ENCODE data around the gene SLC35F1.
A peak's percentile ranks its signal among the peaks of the same experiment; 100 is the strongest.

SLC35F1 gene

DNA sequence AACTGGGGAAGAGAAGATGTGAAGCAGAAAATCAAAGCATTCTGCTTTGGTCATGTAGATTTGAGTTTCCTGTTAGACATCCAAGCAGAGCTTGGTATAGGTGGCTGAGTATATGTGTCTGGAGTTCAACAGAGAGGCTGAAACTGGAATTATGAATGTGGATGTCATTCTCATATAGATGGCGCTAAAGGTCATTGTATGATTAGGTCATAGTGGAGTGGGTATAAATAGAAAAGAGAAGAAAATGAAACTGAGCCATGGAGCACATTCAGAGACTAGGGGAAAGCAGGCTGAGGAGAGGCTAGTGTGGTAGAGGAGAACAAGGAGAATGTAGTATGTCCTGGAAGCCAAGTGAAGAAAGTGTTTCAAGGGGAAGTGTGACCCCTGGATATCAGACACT is 345.4 kb downstream of the SLC35F1 start:
- TF ChIP-seq HDGF (IDR thresholded peaks at IDR 0.05; ENCODE audit: borderline replicate concordance) (no peak), ARNT (IDR thresholded peaks at IDR 0.05) (no peak), SP1 (IDR thresholded peaks at IDR 0.05) (no peak), FOXM1 (IDR thresholded peaks at IDR 0.05; ENCODE audit: borderline replicate concordance) (no peak), LEF1 (IDR thresholded peaks at IDR 0.05; ENCODE audit: borderline replicate concordance) (no peak), FOXA1 (IDR thresholded peaks at IDR 0.05) (no peak), BHLHE40 (IDR thresholded peaks at IDR 0.05; ENCODE audit: borderline replicate concordance) (no peak), L3MBTL2 (conservative IDR thresholded peaks at IDR 0.05) (no peak), SUZ12 (IDR thresholded peaks at IDR 0.05) (no peak)
- TF ChIP-seq, protein P1, sequence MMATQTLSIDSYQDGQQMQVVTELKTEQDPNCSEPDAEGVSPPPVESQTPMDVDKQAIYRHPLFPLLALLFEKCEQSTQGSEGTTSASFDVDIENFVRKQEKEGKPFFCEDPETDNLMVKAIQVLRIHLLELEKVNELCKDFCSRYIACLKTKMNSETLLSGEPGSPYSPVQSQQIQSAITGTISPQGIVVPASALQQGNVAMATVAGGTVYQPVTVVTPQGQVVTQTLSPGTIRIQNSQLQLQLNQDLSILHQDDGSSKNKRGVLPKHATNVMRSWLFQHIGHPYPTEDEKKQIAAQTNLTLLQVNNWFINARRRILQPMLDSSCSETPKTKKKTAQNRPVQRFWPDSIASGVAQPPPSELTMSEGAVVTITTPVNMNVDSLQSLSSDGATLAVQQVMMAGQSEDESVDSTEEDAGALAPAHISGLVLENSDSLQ (IDR thresholded peaks at IDR 0.05) = no peak
- POLR2A ChIA-PET = no interaction called here
- CTCF ChIA-PET = no interaction called here
- DNase-seq (ENCODE audit: extremely low spot score) = no peak

DNA sequence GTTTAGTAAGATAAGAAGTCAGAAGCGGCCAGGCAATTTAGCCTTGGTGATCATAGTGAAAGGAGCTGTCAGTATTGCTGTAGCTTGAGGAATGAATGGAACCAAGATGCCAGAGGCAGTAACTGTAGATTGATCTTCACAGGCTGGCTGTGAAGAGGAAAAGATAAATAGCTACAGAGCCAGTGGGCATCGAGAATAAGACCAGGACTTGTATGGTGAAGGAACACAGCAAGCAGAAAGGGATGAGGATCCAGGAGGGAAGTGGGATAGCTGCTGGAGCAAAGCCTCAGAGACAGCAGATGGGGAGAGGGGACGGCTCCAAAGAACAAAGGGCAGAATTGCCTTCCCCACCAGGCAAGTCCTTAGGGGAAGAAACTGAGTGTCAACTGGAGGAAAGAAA is 346.7 kb downstream of the SLC35F1 start:
- POLR2A ChIA-PET = no interaction called here
- no peak for DNase-seq (ENCODE audit: extremely low spot score)
- TF ChIP-seq ARNT (IDR thresholded peaks at IDR 0.05) = no peak
- no peak for TF ChIP-seq FOXA1 (IDR thresholded peaks at IDR 0.05)
- no peak for TF ChIP-seq HDGF (IDR thresholded peaks at IDR 0.05; ENCODE audit: borderline replicate concordance)
- CTCF ChIA-PET = no interaction called here

GRCh38 chr6:118260833-118261232 is 353.8 kb downstream of the SLC35F1 start:
- CTCF ChIA-PET = no interaction called here
- TF ChIP-seq SP1 (IDR thresholded peaks at IDR 0.05) (no peak), ARNT (IDR thresholded peaks at IDR 0.05) (no peak), FOXA1 (IDR thresholded peaks at IDR 0.05) (no peak), SUZ12 (IDR thresholded peaks at IDR 0.05) (no peak), ZNF384 (IDR thresholded peaks at IDR 0.05) (no peak), FOXM1 (IDR thresholded peaks at IDR 0.05; ENCODE audit: borderline replicate concordance) (no peak), HDGF (IDR thresholded peaks at IDR 0.05; ENCODE audit: borderline replicate concordance) (no peak), NFRKB (IDR thresholded peaks at IDR 0.05) (no peak), FOXK2 (IDR thresholded peaks at IDR 0.05) (no peak), LEF1 (IDR thresholded peaks at IDR 0.05; ENCODE audit: borderline replicate concordance) (no peak), BHLHE40 (IDR thresholded peaks at IDR 0.05; ENCODE audit: borderline replicate concordance) (no peak), ELF4 (IDR thresholded peaks at IDR 0.05) (no peak), CTBP1 (IDR thresholded peaks at IDR 0.05; ENCODE audit: borderline replicate concordance) (no peak), TARDBP (IDR thresholded peaks at IDR 0.05) (no peak)
- TF ChIP-seq, protein P1 (IDR thresholded peaks at IDR 0.05) = no peak
- no peak for DNase-seq (ENCODE audit: extremely low spot score)
- POLR2A ChIA-PET = no interaction called here

DNA sequence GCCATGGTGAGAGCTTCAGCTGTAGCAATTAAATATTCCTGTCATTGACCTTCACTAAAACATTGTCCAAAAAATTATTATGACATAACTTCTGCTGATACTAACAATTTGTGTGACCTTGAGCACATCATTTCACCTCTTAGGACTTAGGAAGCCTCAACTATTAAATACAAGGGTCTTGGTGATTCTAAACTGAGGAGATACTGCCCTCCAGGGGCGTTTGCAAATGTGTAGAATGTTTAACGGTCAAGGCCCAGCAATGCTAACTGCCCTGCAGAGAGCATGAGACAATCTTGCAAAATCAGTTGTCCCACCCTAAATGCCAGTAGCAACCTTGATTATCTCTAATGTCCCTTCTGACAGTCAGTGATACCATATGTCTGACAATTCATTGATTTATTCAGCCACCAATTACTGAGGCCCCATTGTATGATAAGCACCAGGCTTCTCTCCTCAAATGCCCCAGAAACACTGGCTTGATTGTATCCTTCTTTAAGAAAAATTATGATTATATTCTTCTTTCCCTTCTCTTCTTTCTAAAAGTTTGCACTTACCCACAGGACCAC is 356.9 kb downstream of the SLC35F1 start:
- ChIA-PET POLR2A (no interaction called here), CTCF (interaction anchor here (0.6 to 0.9 kb wide), 2 partner anchors 145 to 423 kb away, joined by 3 to 5 read pairs; no protein-coding TSS in a partner anchor)
- TF ChIP-seq NFRKB (IDR thresholded peaks at IDR 0.05) (no peak), FOXM1 (IDR thresholded peaks at IDR 0.05; ENCODE audit: borderline replicate concordance) (no peak), FOXA1 (IDR thresholded peaks at IDR 0.05) (no peak), CTBP1 (IDR thresholded peaks at IDR 0.05; ENCODE audit: borderline replicate concordance) (no peak)
- TF ChIP-seq, protein P1 (IDR thresholded peaks at IDR 0.05) = no peak
- peak; percentile 34 for DNase-seq (ENCODE audit: extremely low spot score)

GRCh38 chr6:118269659-118270058 is 362.6 kb downstream of the SLC35F1 start:
- DNase-seq (ENCODE audit: extremely low spot score) = no peak
- ChIA-PET POLR2A (no interaction called here), CTCF (no interaction called here)
- no peak for TF ChIP-seq SP1 (IDR thresholded peaks at IDR 0.05)
- TF ChIP-seq LEF1 (IDR thresholded peaks at IDR 0.05; ENCODE audit: borderline replicate concordance) = no peak
- TF ChIP-seq HDGF (IDR thresholded peaks at IDR 0.05; ENCODE audit: borderline replicate concordance) = no peak
- no peak for TF ChIP-seq ZNF384 (IDR thresholded peaks at IDR 0.05)
- no peak for TF ChIP-seq L3MBTL2 (conservative IDR thresholded peaks at IDR 0.05)
- TF ChIP-seq SUZ12 (IDR thresholded peaks at IDR 0.05) = no peak
- no peak for TF ChIP-seq CTBP1 (IDR thresholded peaks at IDR 0.05; ENCODE audit: borderline replicate concordance)
- TF ChIP-seq, protein P1 (IDR thresholded peaks at IDR 0.05) = no peak
- TF ChIP-seq TARDBP (IDR thresholded peaks at IDR 0.05) = no peak
- TF ChIP-seq ARNT (IDR thresholded peaks at IDR 0.05) = no peak
- TF ChIP-seq FOXK2 (IDR thresholded peaks at IDR 0.05) = no peak
- TF ChIP-seq FOXA1 (IDR thresholded peaks at IDR 0.05) = no peak
- TF ChIP-seq NFRKB (IDR thresholded peaks at IDR 0.05) = no peak
- TF ChIP-seq FOXM1 (IDR thresholded peaks at IDR 0.05; ENCODE audit: borderline replicate concordance) = no peak
- no peak for TF ChIP-seq ELF4 (IDR thresholded peaks at IDR 0.05)
- no peak for TF ChIP-seq BHLHE40 (IDR thresholded peaks at IDR 0.05; ENCODE audit: borderline replicate concordance)

- POLR2A ChIA-PET = no interaction called here
- no peak for DNase-seq (ENCODE audit: extremely low spot score)
- CTCF ChIA-PET = no interaction called here
- no peak for TF ChIP-seq TARDBP (IDR thresholded peaks at IDR 0.05)
- no peak for TF ChIP-seq CTBP1 (IDR thresholded peaks at IDR 0.05; ENCODE audit: borderline replicate concordance)
- no peak for TF ChIP-seq ZNF384 (IDR thresholded peaks at IDR 0.05)
- TF ChIP-seq SP1 (IDR thresholded peaks at IDR 0.05) = no peak
- TF ChIP-seq FOXA1 (IDR thresholded peaks at IDR 0.05) = no peak
- TF ChIP-seq SUZ12 (IDR thresholded peaks at IDR 0.05) = no peak
- no peak for TF ChIP-seq ELF4 (IDR thresholded peaks at IDR 0.05)
- no peak for TF ChIP-seq BHLHE40 (IDR thresholded peaks at IDR 0.05; ENCODE audit: borderline replicate concordance)
- TF ChIP-seq NFRKB (IDR thresholded peaks at IDR 0.05) = no peak
- TF ChIP-seq FOXM1 (IDR thresholded peaks at IDR 0.05; ENCODE audit: borderline replicate concordance) = no peak
- TF ChIP-seq L3MBTL2 (conservative IDR thresholded peaks at IDR 0.05) = no peak
- no peak for TF ChIP-seq FOXK2 (IDR thresholded peaks at IDR 0.05)
- no peak for TF ChIP-seq HDGF (IDR thresholded peaks at IDR 0.05; ENCODE audit: borderline replicate concordance)
- no peak for TF ChIP-seq LEF1 (IDR thresholded peaks at IDR 0.05; ENCODE audit: borderline replicate concordance)
Measured at GRCh38 chr6:118277631-118278030, 370.6 kb downstream of the SLC35F1 start.
